AG04450 (cell line): ENCODE results near the gene CCNF. TPM values are rescaled to one million over a fixed set of nuclear protein-coding genes. Genes with fewer than 3 reads are reported as not detected.
A peak's percentile ranks its signal among the peaks of the same experiment; 100 is the strongest.

Experiments used
- CTCF ChIA-PET: fragments of 300-600, 350-600 bp; formaldehyde crosslinking; extraction: SDS; loops from one replicate; lab custom pipeline; 2022; ENCODE audit warnings: antibody characterized with exemption, inconsistent platforms; lab: Charles Lee
- POLR2A ChIA-PET: fragments of 350-600 bp; formaldehyde crosslinking; extraction: SDS; loops from one replicate; lab custom pipeline; 2021; ENCODE audit warnings: antibody characterized with exemption, inconsistent platforms; lab: Yijun Ruan, JAX
- DNase-seq: peaks from one replicate; pipeline ENCODE4 v3.0.0-alpha.2; 2011; ENCODE audit warnings: low read depth, low spot score
- H3K27ac ChIP-seq: one replicate; pipeline ENCODE4 v1.5.1; 2012; ENCODE audit warnings: low read depth, low read length, control low read depth
- H3K27me3 ChIP-seq: one replicate; pipeline ENCODE4 v1.6.0; 2012; ENCODE audit warnings: low read length; ENCODE audit not compliant: control insufficient read depth, insufficient read depth
- H3K4me3 ChIP-seq: 2 replicates; pipeline ENCODE4 v1.5.1; 2011; ENCODE audit warnings: mild to moderate bottlenecking, low read depth, low read length, control low read depth
- H3K9me3 ChIP-seq: 2 replicates; pipeline ENCODE4 v1.5.1; 2012; ENCODE audit warnings: low read length; ENCODE audit not compliant: control insufficient read depth, insufficient read depth
- polyA plus RNA-seq: library from polyadenylated mRNA; depleted of rRNA; stranded (reverse); fragments of >200 nt; gene quantifications from 2 replicates; pipeline ENCODE4 v1.2.3, GENCODE V29; 2011
- TF ChIP-seq, protein P1 (sequence below): IDR thresholded peaks from 2 replicates; pipeline ENCODE4 v1.5.1; 2011; ENCODE audit warnings: low read depth, low read length, control low read depth, inconsistent platforms

CCNF gene
- polyA plus RNA-seq, 1 experiment = 2.3 TPM

DNA sequence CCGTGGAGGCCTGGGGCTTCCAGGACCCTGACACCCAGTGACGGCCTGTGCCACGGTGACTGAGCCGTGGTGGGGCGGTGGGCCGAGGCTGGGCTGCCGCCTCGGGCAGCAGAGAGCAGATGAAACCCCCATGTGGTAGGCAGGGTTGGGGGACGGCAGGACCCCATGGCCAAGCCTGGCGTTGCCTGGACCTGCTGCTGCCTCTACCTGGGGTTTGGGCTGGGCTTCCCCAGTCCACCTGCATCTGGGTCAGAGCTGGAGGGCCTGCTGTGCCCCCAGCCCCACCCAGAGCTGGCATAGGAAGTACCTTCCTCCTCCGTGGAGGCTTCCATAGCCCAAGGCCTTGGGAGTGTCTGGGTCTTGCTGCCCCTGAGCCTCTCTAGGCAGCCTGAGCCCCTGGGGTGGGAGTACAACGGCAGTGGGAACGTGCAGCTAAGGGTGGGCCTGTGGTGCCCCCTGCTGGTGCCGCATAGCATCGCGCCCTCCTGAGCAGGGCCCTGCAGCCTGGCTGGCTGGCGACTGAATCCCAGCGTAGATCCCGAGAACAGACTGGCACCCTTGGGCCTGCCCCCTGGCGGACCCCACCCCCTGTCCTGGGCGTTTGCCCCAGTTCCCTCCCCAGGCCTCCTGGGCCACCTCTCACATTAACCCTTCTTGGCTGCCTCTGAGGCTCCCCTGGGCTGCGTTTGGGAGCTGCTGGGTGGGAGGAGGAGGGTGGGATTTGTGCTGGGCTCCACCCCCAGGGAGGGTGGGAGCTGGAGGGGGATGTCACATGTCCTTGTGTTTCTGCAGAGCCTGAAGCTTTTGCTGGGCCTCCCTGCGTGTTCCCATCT is 71.9 kb downstream of the CCNF start:
- peak; percentile 60 for DNase-seq
- Histone ChIP-seq H3K27me3 (no peaks in the 10 kb centered on the region), H3K4me3 (peak overlapping the region; percentile 36), H3K9me3 (no peaks in the 10 kb centered on the region; the same call in 1 of the 2 replicates), H3K27ac (no peak overlapping the region)
- TF ChIP-seq, protein P1, sequence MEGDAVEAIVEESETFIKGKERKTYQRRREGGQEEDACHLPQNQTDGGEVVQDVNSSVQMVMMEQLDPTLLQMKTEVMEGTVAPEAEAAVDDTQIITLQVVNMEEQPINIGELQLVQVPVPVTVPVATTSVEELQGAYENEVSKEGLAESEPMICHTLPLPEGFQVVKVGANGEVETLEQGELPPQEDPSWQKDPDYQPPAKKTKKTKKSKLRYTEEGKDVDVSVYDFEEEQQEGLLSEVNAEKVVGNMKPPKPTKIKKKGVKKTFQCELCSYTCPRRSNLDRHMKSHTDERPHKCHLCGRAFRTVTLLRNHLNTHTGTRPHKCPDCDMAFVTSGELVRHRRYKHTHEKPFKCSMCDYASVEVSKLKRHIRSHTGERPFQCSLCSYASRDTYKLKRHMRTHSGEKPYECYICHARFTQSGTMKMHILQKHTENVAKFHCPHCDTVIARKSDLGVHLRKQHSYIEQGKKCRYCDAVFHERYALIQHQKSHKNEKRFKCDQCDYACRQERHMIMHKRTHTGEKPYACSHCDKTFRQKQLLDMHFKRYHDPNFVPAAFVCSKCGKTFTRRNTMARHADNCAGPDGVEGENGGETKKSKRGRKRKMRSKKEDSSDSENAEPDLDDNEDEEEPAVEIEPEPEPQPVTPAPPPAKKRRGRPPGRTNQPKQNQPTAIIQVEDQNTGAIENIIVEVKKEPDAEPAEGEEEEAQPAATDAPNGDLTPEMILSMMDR = peak; percentile 96
- ChIA-PET CTCF (interaction anchor here (0.5 to 2.6 kb wide), 34 partner anchors 9 to 1970 kb away, joined by 3 to 30 read pairs (median 4); partner anchors contain the start of genes ABCA3, ATP6V0C, CCNF and NTN3), POLR2A (interaction anchor here (0.5 to 2.2 kb wide), 14 partner anchors 10 to 633 kb away, joined by 3 to 11 read pairs (median 4); partner anchors contain the start of genes AMDHD2, ATP6V0C, CCNF and ECI1)

DNA sequence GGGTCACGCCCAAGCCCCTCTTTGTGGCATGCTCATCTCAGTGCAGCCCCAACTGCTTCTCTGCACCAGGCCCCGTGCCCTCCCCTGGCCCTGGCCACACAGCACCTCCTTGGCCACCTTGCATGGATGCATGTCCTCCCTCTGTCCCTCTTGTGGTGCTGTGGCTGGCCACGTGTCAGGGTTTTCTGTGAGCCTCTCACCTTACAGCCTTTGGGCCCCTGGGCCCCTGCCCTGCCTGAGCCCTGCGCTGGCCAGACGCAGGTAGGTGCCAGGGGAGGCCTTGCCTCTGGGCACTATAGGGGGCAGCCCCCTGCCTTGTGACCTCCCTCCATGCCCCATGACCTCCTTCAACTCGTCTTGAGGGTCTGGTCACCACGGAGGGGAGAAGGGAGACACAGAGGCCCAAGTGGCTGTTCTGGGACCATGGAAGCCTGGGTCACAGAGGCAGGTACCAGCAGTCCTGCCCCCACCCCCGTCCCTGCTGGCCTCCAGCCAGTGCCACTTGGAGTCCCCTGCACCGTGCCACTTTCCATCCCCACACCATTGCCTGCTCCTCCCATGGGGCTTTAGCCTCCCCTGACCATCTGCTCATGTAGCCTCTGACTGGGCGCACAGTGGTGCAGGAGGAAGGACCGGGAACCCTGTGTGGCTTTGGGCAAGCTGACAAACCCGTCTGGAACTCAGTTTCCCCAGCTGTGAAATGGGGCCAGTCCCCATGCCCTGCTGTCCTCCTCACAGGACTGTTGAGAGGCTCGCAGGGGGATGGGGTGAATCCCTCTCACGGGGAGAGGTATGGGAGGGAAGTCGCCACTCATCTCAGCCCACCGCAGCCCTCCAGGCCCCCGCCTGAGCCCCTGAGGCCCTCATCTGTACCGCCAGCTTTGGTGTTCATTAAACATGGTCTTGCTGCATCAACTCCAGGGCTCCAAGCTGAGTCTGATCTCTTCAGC is 73.0 kb downstream of the CCNF start:
- no peak for DNase-seq
- Histone ChIP-seq H3K27me3 (no peaks in the 10 kb centered on the region), H3K27ac (peak overlapping the region; percentile 62), H3K4me3 (no peak overlapping the region), H3K9me3 (no peaks in the 10 kb centered on the region; the same call in 1 of the 2 replicates)
- ChIA-PET CTCF (interaction anchor here (0.6 to 2.6 kb wide), 30 partner anchors 9 to 372 kb away, joined by 3 to 30 read pairs (median 4); partner anchors contain the start of genes ABCA3, ATP6V0C and CCNF), POLR2A (interaction anchor here (0.5 to 2.2 kb wide), 13 partner anchors 9 to 634 kb away, joined by 3 to 11 read pairs (median 4); partner anchors contain the start of genes AMDHD2, ATP6V0C, ECI1 and TBC1D24)
- TF ChIP-seq, protein P1 = no peak

DNA sequence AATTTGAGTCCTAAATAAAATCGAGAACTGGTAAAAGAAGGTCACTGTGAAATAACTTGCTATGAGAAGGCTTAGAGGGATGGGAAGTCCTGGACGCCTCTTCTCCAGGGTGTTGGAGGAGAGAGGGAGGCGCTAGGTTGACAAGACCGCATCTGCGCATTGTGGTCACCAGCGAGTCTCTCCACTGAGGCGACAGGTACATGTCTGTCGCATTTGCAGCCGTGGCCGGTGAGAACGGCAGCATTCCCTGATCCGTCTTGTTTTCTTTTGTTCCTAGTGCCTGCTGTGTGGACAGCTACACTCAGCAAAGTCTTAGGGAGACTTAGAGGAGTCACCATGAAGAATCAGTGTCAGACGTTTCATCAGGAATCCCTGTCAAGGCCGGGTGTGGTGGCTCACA is 76.4 kb downstream of the CCNF start:
- no peaks in the 10 kb centered on the region for H3K27me3 ChIP-seq
- H3K4me3 ChIP-seq = no peak overlapping the region
- H3K27ac ChIP-seq = no peak overlapping the region
- TF ChIP-seq, protein P1 = no peak
- no peaks in the 10 kb centered on the region; the same call in 1 of the 2 replicates for H3K9me3 ChIP-seq
- POLR2A ChIA-PET = interaction anchor here (1.2 kb wide), 1 partner anchor 32 kb away, joined by 4 read pairs; no protein-coding TSS in a partner anchor
- CTCF ChIA-PET = no interaction called here
- DNase-seq = no peak

DNA sequence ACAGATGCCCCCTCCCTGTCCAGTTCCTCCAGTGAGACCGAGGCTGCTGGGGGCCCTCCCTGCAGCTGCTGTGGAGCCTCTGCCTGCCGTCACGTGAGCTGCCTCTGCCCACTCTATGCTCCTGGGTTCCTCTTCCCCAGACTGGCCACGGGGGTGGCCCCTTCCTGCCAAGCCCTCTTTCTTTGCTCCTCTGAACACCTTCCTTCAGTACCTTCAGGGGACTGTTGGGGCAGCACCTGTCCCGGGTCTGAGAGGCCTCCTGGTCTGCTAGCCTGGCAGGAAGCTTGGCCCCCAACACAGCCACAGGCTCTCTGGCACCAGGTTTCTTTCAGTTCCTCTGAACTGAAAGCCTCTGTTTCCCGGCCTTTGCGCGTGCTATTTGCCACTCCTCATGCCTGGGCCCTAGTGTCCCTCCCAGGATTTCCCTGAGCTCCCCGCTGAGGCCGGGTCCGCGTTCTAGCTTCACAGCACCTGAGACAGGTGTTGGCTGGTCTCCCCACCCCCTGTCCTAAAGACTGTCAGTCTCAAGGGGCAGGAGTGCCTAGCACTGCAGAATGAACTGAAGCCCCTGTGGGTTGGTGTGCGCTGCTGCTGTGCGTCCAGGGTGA is 77.9 kb downstream of the CCNF start:
- CTCF ChIA-PET = no interaction called here
- Histone ChIP-seq H3K4me3 (no peak overlapping the region), H3K27me3 (no peaks in the 10 kb centered on the region), H3K27ac (no peak overlapping the region), H3K9me3 (no peaks in the 10 kb centered on the region)
- TF ChIP-seq, protein P1 = no peak
- DNase-seq = no peak
- POLR2A ChIA-PET = interaction anchor here (1.2 kb wide), 1 partner anchor 30 kb away, joined by 4 read pairs; no protein-coding TSS in a partner anchor
